Suprapubic skin (tissue), 3 donors: ENCODE measurements around the gene TMC6.

Source experiments
- EP300 ChIP-seq: sonication (generic); formaldehyde crosslinking; IDR thresholded peaks from one replicate; pipeline ENCODE4 v1.6.1; 2017; ENCODE audit warnings: antibody characterized with exemption
- TF ChIP-seq, protein P1 (sequence below), 2 donors: fragments of 200-600 bp in 1 of 2; fragments of 450-650 bp in 1 of 2; sonication (generic) in 1 of 2; IDR thresholded peaks; one replicate each; pipeline ENCODE4 v1.5.1; 2016 to 2019; ENCODE audit warnings: antibody characterized with exemption in 2 of 2, mild to moderate bottlenecking in 1 of 2, moderate library complexity in 1 of 2

DNA sequence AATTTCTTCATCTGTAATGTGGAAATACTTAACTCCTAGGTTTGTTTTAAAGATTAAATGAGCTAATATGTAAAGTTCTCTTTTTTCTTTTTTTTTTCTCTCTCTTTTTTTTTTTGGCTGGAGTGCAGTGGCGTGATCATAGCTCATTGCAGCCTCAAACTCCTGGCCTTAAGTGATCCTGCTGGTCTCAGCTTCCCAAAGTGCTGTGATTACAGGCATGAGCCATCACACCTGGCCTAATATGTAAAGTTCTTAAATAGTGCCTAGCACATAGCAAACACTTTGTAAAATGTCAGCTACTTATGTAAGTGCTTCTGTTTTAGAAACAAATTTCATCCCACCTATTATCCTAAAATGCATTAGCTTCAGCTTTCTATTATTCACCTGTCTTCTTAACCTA is 40.0 kb downstream of the TMC6 start:
- TF ChIP-seq, protein P1, sequence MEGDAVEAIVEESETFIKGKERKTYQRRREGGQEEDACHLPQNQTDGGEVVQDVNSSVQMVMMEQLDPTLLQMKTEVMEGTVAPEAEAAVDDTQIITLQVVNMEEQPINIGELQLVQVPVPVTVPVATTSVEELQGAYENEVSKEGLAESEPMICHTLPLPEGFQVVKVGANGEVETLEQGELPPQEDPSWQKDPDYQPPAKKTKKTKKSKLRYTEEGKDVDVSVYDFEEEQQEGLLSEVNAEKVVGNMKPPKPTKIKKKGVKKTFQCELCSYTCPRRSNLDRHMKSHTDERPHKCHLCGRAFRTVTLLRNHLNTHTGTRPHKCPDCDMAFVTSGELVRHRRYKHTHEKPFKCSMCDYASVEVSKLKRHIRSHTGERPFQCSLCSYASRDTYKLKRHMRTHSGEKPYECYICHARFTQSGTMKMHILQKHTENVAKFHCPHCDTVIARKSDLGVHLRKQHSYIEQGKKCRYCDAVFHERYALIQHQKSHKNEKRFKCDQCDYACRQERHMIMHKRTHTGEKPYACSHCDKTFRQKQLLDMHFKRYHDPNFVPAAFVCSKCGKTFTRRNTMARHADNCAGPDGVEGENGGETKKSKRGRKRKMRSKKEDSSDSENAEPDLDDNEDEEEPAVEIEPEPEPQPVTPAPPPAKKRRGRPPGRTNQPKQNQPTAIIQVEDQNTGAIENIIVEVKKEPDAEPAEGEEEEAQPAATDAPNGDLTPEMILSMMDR (IDR thresholded peaks at IDR 0.05): no peak
- TF ChIP-seq EP300: no peak
